Posterior cingulate gyrus (tissue), 11 donors: ENCODE data around the gene ANKZF1.
"Not testable (repeated sequence)": the region's sequence is repeated elsewhere in the genome, so short reads cannot be mapped to it uniquely, and the experiment has no call there.

Source experiments
- DNase-seq, 10 donors: peaks; one replicate each; pipeline versions ENCODE4 v3.0.0 to v3.0.0-alpha.2; 2020 to 2021; ENCODE audit warnings: mixed read lengths in 3 of 10
- intact Hi-C: fragments of 100-400 bp; cut with DNase I; formaldehyde crosslinking; loops from one replicate; pipeline ENCODE4 v1.15.1; 2023

ANKZF1 gene, protein sequence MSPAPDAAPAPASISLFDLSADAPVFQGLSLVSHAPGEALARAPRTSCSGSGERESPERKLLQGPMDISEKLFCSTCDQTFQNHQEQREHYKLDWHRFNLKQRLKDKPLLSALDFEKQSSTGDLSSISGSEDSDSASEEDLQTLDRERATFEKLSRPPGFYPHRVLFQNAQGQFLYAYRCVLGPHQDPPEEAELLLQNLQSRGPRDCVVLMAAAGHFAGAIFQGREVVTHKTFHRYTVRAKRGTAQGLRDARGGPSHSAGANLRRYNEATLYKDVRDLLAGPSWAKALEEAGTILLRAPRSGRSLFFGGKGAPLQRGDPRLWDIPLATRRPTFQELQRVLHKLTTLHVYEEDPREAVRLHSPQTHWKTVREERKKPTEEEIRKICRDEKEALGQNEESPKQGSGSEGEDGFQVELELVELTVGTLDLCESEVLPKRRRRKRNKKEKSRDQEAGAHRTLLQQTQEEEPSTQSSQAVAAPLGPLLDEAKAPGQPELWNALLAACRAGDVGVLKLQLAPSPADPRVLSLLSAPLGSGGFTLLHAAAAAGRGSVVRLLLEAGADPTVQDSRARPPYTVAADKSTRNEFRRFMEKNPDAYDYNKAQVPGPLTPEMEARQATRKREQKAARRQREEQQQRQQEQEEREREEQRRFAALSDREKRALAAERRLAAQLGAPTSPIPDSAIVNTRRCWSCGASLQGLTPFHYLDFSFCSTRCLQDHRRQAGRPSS

DNA sequence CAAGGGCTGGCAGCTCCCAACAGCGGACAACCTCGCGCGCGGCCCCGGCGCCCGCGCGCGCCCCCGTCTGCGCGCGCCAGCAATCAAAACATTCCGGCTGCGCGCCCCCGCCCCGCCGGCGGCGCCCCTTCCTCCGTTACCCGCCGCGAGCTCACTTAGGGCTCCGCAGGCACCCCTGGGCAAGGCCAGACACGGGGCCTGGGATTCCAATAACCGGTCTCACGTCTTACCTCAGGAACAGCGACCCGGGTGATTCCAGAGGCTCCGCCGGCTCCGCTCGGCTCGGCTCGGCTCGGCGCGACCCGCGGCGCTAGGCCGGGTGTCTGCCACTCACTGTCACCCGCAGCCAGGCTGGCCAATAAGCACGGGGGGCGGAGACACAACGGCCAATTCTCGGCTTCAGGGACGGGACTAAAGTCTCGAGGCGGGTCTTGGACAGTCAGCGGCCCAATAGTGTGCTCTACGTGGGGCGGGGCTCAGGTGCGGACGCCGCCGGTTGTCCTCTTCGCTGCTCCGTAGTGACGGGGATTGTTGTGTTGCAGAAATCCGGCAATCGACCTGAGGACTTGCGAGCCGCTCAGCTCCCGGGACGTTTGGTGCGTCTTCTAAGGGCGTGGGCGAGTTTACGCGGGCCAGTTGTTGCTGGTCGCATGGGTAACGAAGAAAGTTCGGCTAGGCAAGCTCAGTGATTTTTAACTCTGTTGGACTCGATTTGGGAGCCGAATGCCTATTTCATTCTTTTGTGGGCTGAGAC is at the start of gene ANKZF1, which contains the start of gene ATG9A:
Gene ANKZF1, plus strand, starts transcription at position 502 of the 754 bp plus-strand sequence. CDS start 452 bp downstream, outside the sequence.
Gene ATG9A, minus strand, starts transcription at position 332 of the 754 bp plus-strand sequence. CDS start 1,612 bp downstream, outside the sequence.
- intact Hi-C loops, result loop anchor here (1.0 to 10.0 kb wide), 2 partner anchors 51 to 155 kb away; partner anchors contain the start of genes DNPEP and RETREG2
- peak; percentile 98 to 100 (median 100) for DNase-seq

DNA sequence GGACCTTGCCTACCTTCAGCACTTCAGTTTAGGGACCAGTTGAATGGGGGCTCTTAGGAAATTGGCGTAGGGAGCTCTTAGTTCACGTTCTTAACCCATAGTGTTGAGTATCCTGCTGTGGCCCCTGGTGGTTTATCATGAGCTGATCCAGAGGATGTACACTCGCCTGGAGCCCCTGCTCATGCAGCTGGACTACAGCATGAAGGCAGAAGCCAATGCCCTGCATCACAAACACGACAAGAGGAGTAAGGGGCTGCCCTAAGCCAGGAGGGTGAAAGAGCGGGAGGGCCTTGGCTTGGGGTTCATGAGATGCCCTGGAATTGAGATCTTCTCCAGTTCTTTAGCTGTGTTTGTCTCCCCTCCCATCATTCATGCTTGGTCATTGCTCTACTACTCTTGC is 48.6 kb upstream of the ANKZF1 start:
- peak in 1 of 10 donors; percentile 14 for DNase-seq
- intact Hi-C loops, result no loop called here

DNA sequence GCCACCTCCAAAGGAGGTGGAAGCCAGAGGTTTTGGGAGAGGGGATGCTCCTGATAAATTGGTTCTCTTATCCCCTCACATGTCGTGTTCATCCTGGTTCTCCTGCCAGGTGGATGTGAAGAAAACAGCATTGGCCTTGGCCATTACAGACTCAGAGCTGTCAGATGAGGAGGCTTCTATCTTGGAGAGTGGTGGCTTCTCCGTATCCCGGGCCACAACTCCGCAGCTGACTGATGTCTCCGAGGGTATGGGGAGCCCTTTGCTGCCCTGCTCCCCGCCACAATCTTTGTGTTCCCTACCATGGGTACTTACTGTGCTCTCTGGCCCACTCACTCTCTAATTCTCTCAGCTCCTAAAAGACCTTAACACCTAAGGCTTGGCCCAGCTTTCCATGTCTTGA is 48.1 kb upstream of the ANKZF1 start:
- DNase-seq, result peak in 1 of 10 donors; percentile 2
- intact Hi-C loops, result no loop called here

DNA sequence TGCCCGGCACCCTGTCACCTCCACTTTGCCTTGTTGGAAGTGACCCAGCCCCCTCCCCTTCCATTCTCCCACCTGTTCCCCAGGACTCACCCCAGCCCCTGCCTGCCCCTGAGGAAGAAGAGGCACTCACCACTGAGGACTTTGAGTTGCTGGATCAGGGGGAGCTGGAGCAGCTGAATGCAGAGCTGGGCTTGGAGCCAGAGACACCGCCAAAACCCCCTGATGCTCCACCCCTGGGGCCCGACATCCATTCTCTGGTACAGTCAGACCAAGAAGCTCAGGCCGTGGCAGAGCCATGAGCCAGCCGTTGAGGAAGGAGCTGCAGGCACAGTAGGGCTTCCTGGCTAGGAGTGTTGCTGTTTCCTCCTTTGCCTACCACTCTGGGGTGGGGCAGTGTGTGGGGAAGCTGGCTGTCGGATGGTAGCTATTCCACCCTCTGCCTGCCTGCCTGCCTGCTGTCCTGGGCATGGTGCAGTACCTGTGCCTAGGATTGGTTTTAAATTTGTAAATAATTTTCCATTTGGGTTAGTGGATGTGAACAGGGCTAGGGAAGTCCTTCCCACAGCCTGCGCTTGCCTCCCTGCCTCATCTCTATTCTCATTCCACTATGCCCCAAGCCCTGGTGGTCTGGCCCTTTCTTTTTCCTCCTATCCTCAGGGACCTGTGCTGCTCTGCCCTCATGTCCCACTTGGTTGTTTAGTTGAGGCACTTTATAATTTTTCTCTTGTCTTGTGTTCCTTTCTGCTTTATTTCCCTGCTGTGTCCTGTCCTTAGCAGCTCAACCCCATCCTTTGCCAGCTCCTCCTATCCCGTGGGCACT is 47.1 kb upstream of the ANKZF1 start:
- intact Hi-C loops, result no loop called here
- peak in 1 of 10 donors; percentile 75 for DNase-seq

DNA sequence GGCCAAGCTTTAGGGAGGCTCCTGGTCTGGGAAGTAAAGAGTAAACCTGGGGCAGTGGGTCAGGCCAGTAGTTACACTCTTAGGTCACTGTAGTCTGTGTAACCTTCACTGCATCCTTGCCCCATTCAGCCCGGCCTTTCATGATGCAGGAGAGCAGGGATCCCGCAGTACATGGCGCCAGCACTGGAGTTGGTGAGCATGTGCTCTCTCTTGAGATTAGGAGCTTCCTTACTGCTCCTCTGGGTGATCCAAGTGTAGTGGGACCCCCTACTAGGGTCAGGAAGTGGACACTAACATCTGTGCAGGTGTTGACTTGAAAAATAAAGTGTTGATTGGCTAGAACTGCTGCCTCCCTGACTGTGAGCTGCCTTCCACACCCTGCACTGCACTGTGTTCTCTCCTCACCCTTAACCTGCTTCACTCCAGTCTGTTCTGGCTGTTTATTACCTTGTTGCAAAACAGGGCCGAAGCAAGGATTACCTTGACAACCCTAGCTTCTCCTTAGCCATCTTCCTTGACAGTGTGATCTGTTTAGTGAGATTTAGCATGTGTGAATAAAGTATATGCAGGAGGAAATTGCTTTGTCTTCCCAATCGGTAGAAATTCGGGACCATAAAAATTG is 46.3 kb upstream of the ANKZF1 start:
- intact Hi-C loops, result no loop called here

DNA sequence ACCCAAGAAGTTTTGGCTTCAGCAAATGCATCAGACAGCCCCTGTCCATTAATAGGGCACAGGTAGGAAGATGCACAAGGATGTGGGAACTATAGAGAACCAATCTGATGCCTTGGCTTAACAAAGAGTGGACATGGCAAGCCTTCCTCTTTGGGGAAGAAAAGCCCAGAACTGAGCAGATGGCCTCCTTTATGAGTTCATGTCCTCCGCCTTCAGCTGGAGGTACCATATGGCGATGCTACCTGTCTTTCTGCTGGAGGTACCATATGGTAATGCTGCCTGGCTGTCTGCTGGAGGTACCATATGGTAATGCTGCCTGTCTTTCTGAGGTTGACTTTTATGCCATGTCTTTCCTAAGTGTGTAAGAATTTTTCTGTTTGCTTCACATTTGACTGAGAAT is 45.5 kb upstream of the ANKZF1 start:
- peak in 2 of 10 donors; percentile 7 to 33 for DNase-seq
- intact Hi-C loops, result no loop called here

More for the DNA sequence above, 46.3 kb upstream of the ANKZF1 start:
- peak in 2 of 10 donors; percentile 2 to 51 for DNase-seq

DNA sequence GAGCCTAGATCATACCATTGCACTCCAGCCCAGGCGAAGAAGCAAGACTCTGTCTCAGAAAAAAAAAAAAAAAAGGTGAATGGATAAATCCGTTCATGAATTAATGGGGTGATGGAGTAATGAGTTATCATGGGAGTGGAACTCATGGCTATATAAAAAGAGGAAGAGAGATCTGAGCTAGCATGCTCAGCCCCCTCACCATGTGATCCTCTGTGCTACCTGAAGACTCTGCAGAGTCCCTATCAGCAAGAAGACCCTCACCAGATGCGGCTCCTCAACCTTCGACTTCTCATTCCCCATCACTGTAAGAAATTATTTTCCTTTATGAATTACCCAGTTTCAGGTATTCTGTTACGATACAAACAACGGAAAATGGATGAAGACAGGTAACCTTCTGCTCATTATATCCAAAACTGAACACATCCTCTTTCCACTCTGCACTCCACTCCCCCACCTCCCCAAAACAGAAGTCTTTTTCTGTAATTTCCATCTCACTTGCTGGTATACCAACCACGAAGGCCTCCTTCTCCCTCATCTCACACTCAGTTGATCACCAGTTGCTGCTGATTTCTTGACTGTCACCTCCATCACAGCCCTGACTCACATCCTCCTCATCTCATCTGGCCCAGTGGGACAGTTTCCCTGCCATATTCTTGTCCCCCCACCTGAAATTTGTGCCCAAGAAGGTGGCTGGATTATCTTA is 42.7 kb upstream of the ANKZF1 start:
- DNase-seq, result peak in 1 of 10 donors; percentile 12
- intact Hi-C loops, result no loop called here

DNA sequence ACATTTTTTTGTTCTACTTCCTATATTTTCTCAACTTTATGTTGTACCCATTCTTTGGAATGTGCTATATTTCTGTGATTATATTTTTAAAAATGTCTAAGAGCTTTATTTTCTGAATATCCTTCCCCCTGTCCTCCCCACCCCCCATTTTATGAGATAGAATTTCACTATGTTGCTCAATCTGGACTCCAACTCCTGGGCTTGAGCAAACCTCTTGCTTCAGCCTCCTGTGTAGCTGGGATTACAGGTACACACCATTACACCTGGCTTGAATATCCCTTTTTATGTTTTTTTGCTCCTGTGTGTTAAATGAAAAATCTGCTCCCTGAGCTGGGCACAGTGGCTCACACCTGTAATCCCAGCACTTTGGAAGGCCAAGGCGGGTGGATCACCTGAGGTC is 32.2 kb upstream of the ANKZF1 start:
- no peak for DNase-seq
- intact Hi-C loops, result no loop called here

DNA sequence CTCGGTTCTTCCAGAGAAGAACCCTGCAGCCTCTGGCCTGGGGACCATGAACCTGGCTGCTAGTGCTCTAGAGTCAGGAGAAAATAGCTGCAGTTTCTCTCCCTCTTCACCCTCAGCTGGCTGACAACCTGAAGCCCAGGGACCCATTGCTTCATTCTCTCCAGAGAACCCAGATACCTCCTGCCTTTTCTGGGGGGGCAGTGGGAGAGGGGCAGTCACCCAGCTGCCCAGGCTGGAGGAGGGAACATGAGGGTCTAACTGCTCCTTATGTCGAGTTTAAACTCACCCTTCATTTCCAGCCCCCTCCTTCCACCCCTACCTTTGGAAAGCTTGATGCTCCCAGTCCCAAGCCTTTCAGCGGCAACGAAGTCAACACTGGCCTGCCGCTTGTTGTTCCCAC is 30.6 kb upstream of the ANKZF1 start:
- DNase-seq, result peak in 1 of 10 donors; percentile 17
- intact Hi-C loops, result no loop called here

DNA sequence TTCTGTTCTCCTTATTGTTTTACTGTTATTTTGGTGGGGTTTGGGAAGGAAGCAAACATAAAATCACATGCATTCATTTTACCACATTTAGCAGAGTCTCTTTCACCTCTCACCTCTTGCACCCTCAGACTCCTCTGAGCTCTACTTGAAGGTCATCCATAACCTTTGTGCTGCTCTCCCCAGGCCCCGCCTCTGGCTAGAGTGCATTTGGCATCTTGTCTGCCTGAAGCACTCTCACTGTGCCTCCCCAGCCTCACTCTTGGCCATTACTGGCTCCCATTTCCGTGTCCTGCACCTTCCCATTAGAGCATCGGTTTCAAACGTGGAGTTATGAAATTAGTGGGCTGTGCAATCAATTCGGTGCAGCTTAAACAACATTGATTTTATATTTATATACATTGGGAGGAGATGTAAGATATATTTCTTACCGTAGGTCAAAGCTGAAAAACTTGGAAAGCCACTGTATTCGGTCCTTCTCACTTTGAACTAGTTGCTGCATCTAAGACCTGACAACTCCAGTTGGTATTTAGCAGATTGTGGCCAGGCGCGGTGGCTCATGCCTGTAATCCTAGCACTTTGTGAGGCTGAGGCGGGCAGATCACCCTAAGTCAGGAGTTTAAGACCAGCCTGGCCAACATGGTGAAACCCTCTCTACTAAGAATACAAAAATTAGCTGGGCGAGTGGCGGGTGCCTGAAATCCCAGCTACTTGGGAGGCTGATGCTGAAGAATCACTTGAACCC is 30.0 kb upstream of the ANKZF1 start:
- intact Hi-C loops, result no loop called here
- peak in 2 of 10 donors; percentile 29 to 59 for DNase-seq

DNA sequence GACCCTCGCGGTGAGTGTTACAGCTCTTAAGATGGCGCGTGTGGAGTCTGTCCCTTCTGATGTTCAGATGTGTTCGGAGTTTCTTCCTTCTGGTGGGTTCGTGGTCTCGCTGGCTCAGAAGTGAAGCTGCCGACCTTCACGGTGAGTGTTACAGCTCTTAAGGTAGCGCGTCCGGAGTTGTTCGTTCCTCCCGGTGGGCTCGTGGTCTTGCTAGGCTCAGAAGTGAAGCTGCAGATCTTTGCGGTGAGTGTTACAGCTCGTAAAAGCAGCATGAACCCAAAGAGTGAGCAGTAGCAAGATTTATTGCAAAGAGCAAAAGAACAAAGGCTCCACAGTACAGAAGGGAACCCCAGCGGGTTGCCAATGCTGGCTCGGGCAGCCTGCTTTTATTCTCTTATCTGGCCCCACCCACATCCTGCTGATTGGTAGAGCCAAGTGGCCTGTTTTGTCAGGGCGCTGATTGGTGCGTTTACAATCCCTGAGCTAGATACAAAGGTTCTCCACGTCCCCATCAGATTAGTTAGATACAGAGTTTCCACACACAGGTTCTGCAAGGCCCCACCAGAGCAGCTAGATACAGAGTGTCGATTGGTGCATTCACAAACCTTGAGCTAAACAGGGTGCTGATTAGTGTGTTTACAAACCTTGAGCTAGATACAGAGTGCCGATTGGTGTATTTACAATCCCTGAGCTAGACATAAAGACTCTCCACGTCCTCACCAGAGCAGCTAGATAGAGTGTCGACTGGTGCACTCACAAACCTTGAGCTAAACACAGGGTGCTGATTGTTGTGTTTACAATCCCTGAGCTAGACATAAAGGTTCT is 28.9 kb upstream of the ANKZF1 start:
- peak in 2 of 10 donors; percentile 35 to 84 for DNase-seq
- intact Hi-C loops, result not testable (repeated sequence)

DNA sequence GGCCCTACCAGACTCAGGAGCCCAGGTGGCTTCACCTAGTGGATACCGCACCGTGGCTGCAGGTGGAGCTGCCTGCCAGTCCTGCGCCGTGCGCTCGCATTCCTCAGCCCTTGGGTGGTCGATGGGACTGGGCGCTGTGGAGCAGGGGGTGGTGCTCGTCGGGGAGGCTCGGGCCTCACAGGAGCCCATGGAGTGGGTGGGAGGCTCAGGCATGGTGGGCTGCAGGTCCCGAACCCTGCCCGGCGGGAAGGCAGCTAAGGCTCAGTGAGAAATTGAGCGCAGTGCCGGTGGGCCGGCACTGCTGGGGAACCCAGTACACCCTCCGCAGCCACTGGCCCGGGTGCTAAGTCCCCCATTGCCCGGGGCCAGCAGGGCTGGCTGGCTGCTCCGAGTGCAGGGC is 28.3 kb upstream of the ANKZF1 start:
- intact Hi-C loops, DNase-seq: not testable (repeated sequence)

DNA sequence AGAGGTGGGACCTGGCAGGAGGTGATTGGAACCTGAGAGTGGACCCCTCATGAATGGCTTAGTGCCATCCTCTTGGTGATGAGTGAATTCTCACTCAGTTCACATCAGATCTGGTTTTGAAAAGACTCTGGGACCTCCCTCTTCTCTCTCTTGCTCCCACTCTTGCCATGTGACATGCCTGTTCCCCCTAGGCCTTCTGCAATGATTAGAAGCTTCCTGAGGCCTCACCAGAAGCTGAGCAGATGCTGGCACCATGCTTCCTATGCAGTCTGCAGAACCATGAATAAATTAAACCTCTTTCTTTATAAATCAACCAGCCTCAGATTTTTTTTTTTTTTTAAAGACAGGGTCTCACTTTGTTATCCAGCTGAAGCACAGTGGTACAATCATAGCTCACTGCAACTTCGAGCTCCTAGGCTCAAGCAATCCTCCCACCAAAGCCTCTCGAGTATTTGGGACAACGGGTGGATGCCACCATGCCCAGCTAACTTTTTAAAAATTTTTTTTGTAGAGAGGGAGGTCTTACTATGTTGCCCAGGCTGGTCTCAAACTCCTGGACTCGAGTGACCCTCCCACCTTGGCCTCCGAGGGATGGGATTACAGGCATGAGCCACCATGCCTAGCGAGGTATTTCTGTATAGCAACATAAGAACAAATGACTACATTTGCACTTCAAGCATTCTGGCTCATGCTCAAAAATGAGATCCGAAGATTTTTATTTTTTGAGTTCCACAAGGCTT is 25.0 kb upstream of the ANKZF1 start:
- intact Hi-C loops, result no loop called here
- DNase-seq, result peak in 2 of 10 donors; percentile 5

DNA sequence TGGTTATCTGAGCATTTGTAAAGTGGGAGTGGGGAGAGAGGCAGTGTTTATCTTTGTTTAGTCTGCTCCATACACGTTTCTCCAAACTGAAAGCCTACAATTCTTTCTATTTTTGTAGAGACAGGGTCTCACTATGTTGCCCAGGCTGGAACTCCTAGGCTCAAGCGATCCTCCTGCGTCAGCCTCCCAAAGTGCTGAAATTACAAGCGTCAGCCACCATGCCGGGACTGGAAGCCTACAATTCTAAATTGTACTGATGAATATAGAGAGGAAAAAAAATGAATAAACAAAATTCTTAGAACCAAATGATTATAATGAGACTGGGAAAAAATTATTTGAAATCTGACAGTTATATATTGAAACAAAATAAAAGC is 24.5 kb upstream of the ANKZF1 start:
- intact Hi-C loops, result no loop called here
- DNase-seq, result peak in 2 of 10 donors; percentile 43 to 50

DNA sequence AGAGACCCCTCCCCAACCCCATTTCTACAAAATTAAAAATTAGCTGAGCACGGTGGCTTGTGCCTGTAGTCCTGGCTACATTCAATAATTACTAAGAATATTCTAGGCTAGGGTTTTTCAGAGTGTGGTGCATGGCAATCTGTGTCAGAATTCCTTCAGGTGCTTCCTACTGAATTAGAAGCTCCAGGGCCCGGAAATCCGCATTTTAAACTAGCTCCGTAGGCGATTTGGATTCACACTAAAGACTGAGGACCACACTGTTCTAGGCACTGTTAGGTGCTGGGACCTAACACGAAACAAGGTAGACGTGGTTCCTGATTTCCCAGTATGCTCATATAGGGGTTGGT is 23.7 kb upstream of the ANKZF1 start:
- intact Hi-C loops, result loop anchor here (2.0 kb wide), 1 partner anchor 27 kb away; the partner anchor contains the start of gene RETREG2
- DNase-seq, result no peak
